Measurements from ENCODE around the gene NR2F1-AS1.

DNA sequence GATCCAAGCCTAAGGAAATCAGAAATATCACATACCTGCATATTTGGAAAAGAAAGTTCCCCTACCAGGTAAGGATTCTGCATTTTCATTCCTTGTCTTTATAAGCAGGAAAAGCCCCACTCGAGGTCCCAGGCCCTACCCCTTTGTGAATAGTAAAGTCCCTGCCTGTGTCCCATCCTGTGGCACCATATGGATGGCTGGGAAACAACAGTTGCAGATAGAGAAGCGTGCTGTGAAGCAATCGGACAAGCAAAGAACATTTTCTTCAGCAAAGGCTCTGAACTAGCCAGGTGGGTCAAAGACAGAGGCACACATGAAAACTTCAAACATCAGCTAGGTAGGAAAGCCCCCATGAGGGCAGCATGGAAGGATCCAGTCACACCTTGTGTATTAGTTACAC, 169.3 kb downstream of the NR2F1-AS1 start:
- TF ChIP-seq, protein P1, sequence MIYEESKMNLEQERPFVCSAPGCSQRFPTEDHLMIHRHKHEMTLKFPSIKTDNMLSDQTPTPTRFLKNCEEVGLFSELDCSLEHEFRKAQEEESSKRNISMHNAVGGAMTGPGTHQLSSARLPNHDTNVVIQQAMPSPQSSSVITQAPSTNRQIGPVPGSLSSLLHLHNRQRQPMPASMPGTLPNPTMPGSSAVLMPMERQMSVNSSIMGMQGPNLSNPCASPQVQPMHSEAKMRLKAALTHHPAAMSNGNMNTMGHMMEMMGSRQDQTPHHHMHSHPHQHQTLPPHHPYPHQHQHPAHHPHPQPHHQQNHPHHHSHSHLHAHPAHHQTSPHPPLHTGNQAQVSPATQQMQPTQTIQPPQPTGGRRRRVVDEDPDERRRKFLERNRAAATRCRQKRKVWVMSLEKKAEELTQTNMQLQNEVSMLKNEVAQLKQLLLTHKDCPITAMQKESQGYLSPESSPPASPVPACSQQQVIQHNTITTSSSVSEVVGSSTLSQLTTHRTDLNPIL (CRISPR knock-in tag; IDR thresholded peaks at IDR 0.05; ENCODE audit: low read depth) = no peak
- TF ChIP-seq ZFP30 (CRISPR knock-in tag; IDR thresholded peaks at IDR 0.05) = no peak
- no peak for TF ChIP-seq GLIS3 (CRISPR knock-in tag; IDR thresholded peaks at IDR 0.05)
- TF ChIP-seq, protein P2, sequence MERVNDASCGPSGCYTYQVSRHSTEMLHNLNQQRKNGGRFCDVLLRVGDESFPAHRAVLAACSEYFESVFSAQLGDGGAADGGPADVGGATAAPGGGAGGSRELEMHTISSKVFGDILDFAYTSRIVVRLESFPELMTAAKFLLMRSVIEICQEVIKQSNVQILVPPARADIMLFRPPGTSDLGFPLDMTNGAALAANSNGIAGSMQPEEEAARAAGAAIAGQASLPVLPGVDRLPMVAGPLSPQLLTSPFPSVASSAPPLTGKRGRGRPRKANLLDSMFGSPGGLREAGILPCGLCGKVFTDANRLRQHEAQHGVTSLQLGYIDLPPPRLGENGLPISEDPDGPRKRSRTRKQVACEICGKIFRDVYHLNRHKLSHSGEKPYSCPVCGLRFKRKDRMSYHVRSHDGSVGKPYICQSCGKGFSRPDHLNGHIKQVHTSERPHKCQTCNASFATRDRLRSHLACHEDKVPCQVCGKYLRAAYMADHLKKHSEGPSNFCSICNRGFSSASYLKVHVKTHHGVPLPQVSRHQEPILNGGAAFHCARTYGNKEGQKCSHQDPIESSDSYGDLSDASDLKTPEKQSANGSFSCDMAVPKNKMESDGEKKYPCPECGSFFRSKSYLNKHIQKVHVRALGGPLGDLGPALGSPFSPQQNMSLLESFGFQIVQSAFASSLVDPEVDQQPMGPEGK (CRISPR knock-in tag; IDR thresholded peaks at IDR 0.05; ENCODE audit: borderline replicate concordance) = no peak
- no peak for TF ChIP-seq RARB (CRISPR knock-in tag; IDR thresholded peaks at IDR 0.05)
- no peak for TF ChIP-seq BACH2 (CRISPR knock-in tag; IDR thresholded peaks at IDR 0.05; ENCODE audit: borderline replicate concordance)
- TF ChIP-seq, protein P3, sequence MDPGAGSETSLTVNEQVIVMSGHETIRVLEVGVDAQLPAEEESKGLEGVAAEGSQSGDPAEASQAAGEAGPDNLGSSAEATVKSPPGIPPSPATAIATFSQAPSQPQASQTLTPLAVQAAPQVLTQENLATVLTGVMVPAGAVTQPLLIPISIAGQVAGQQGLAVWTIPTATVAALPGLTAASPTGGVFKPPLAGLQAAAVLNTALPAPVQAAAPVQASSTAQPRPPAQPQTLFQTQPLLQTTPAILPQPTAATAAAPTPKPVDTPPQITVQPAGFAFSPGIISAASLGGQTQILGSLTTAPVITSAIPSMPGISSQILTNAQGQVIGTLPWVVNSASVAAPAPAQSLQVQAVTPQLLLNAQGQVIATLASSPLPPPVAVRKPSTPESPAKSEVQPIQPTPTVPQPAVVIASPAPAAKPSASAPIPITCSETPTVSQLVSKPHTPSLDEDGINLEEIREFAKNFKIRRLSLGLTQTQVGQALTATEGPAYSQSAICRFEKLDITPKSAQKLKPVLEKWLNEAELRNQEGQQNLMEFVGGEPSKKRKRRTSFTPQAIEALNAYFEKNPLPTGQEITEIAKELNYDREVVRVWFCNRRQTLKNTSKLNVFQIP (CRISPR knock-in tag; IDR thresholded peaks at IDR 0.05; ENCODE audit: borderline replicate concordance, low read depth) = no peak
- TF ChIP-seq OSR1 (CRISPR knock-in tag; IDR thresholded peaks at IDR 0.05) = no peak
- TF ChIP-seq, protein P4, sequence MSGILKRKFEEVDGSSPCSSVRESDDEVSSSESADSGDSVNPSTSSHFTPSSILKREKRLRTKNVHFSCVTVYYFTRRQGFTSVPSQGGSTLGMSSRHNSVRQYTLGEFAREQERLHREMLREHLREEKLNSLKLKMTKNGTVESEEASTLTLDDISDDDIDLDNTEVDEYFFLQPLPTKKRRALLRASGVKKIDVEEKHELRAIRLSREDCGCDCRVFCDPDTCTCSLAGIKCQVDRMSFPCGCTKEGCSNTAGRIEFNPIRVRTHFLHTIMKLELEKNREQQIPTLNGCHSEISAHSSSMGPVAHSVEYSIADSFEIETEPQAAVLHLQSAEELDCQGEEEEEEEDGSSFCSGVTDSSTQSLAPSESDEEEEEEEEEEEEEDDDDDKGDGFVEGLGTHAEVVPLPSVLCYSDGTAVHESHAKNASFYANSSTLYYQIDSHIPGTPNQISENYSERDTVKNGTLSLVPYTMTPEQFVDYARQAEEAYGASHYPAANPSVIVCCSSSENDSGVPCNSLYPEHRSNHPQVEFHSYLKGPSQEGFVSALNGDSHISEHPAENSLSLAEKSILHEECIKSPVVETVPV (CRISPR knock-in tag; IDR thresholded peaks at IDR 0.05) = no peak
